ENCODE data around the gene CCDC136.

The CCDC136 gene

DNA sequence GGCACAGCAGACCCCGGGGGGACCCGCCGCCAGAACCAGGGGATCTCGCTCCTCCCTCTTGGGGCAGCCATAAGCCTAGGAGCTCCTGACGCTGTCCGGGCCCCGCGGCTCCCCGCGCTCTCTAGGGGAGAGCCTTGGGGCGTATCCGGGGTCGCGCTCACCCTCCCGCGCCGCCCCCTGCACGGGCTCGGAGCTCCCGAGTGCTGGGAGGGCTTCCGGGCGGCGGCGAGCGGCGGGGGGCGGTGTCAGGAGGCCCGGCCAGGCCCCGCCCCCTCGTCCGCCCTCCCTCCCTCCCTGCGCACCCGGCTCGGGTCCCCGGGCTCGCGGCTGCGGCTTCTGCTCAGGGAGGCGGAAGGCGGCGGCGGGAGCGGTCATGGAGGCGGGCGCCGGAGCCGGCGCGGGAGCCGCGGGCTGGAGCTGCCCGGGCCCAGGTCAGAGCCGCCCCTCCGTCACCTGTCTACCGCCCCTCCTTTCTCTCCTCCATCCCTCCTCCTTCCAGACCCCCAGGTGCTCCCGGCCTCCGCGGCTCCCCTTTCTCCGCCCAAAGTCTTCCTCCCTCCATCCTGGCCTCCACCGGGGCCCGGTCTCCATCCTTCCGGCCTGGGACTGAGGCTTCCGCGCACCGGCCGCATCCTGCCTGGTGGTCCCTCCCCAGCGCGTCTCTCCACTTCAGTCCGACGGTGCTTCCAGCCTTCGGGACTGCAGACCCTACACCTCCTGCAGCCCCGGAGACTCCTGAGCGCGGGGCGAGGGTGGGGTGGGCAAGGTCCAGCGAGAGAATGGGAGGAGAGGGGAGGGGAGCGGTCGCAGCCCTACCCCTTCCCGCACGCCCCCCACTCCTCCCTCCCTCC, at the start of gene CCDC136:
TSS of gene CCDC136 (plus strand) at position 848 of the 851 bp plus-strand sequence. CDS start 444 bp downstream, outside the sequence.
- DNase-seq: no peak

- DNase-seq: no peak
These were observed 49.6 kb upstream of the CCDC136 start for GRCh38 chr7:128742206-128742605.

DNA sequence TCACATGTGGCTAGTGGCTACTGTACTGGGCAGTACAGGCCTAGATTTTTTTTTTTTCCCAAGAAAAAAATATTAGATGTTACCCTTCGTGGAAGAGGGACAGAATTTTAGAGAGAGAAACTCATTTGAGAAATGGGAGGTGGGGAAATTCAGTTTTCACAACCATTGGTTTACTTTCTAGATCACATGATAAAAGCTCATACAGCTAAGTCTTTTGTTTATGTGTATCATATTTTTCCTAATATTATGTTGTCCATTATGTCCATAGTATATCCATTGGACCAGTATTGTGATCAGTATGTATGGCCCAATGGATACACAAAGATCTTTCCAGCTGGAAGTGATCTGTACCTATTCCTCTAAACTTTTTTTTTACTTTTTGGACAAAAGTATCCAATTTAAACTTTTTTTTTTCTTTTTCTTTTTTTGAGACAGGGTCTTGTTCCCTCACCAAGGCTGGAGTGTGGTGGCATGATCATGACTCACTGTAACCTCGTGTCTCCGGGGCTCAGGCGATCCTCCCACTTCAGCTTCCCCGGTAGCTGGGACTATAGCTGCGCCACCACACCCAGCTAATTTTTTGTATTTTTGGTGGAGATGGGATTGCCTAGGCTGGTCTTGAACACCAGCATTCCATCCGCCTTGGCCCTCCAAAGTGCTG, 48.5 kb upstream of the CCDC136 start:
- no peak for DNase-seq

DNA sequence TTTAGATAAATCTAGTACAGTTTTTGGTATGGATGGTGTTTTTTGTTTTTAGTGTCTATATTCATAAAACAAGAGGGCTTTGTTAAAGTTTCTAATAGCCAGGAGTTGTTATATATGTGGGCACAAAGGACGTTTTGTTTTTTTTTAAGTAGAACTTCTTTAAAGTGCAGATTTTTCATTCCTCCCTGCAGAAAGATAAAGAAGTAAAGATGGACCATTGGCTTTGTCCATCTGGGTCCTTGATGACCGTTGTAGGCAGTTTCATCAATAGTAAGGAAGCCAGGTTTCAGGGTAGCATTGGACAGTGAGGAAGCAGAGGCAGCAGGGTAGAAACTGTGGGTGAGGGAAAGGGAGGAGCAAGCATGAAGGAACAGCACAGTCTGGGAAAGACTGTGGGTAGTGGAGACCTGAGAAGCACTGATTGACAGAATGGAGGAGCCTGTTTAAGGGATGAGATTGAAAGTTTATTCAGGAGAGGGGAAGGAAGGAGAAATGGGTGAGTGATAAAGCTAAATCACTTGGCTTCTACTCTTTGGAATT, 47.3 kb upstream of the CCDC136 start:
- no peak for DNase-seq

GRCh38 chr7:128745706-128746105, 46.1 kb upstream of the CCDC136 start:
- DNase-seq: no peak

GRCh38 chr7:128747327-128748079, 44.3 kb upstream of the CCDC136 start:
- no peak for DNase-seq

- DNase-seq: no peak
These were observed 39.5 kb upstream of the CCDC136 start for GRCh38 chr7:128752251-128752650.

DNA sequence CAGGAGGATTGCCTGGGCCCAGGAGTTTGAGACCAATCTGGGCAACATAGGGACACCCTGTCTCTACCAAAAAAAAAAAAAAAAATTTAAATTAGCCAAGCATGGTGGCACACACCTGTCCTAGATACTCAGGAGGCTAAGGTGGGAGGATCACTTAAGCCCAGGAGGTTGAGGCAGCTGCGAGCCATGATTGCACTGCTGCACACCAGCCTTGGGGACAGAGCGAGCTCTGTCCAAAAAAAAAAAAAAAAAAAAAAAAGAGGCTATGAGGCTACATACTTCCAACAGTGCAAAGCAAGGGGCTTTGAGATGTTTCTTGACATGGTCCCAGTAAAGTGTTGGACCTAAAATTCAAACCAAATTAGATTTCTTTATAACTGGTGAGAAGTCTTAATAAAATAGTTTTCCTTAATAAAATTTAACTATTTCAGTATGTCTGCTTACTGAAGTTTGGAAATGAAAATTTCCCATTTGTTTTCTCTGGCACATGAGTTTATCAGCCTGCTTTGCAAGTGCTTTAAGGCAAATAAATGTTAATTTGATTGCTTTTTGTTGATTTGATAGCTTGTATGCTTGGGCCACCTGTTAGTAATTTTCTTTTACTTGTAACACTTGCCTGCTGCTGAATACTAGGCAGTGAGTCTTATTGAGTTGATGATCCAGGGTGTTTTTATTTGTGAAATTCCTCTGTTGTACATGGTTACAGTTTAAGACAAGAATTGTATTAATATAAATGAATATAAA, 36.5 kb upstream of the CCDC136 start:
- no peak for DNase-seq

DNA sequence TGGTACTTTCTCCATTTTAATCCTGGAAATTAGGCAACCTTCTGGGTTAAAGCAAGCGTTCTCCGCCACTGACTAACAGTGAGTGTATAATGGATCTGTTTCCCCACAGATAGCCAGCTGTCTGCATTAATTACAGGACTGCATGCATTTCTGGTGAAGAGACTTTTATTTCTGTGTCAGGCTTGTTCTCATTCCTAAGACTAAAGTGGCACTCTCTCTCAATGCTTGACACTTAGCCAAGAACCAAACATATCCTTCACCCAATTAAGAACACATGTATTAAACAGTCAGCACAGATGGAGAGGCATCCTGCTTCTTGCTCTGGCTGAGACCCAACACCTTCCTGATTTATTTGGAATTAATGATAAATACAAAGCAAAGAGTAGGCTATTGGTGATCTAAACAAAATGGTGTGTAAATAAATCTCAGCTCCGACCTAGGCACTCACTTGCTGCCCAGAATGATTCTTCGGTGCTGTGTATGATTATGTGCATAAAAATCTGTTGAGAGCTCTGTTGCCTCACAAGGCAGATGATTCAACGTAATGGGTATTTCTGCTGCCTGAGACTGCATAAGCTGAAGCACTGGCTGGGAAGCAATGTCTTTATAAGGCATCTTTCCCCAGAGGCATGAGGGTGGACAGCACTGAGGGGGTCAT, 35.8 kb upstream of the CCDC136 start:
- DNase-seq: no peak

- DNase-seq: no peak
These were observed 34.6 kb upstream of the CCDC136 start for GRCh38 chr7:128757203-128757602.

DNA sequence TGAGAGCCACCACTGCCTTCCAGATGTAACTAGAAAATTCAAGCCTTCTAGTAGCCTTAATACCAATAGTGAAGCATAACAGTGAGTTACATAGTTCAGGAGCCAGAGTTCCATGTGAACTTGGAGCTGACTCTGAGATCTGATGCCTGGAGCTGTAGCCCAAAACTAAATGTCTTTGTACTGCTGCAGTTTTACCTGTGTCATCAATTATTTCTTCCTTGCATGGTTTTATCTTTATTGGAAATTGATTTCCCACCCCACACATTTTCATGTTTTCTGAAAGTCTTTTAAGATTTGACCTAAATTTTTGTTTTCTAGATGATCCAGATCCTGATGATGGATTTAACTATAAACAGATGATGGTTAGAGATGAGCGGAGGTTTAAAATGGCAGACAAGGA, 33.2 kb upstream of the CCDC136 start:
- no peak for DNase-seq

DNA sequence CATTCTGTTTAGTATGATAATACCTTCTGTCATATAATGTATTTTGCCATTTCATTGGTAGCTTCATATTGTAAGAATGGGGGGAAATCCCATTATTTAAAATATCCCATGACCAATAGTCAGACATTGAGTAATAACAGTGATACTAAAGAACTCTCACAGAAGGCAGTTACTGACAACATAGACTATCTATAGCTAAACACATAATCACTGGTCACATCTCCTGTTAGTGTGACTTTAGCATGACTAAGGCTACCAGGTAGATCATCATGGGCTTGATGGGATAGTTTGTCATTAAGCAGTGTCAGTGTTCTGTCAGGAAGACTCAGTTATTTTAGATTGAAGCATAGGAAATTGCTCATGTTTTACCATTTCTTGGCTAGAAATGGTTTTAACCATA, 32.5 kb upstream of the CCDC136 start:
- DNase-seq: no peak

DNA sequence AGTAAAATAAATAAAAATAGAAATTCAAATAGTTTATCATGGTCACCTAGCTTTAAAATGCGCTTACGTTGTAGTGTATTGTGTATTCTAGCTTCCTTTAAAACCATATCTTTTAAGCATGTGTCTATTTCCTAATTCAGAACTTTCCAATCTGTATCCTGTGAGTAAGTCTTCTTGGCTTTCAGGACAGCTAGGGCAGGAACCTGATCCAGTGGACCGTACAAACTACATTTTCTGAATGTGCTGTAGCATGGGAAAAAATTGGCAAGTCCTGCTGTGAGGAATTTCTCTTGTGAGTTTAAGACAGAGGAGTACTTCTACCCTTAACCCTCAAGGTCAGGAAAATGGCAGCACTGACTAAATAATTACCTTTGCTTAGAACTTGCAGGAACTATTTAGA, 28.2 kb upstream of the CCDC136 start:
- no peak for DNase-seq

DNA sequence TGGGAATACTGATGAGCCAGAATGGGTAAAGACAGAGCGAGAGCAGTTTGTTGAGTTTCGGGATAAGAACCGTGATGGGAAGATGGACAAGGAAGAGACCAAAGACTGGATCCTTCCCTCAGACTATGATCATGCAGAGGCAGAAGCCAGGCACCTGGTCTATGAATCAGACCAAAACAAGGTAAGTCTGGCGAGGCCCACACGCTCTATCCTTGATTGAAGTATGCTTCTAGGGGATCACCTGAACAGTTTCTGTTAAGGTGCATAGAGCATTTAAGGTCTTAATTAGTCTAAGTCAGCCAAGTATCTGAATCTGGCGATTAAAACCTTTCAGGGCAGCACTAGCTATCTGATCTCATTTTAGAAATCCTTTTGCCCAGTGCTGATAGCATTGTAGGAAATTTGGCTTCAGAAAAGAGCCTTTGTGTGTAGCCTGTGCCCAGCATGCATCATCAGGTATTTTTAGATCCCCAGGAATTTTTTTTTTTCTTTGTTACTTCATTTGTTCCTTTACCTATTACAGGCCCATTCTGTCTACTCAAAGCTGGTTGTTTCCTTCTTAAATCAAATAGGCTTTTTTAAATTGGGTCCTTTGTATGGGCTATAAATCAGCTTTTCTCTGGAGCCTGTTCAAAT, 24.2 kb upstream of the CCDC136 start:
- no peak for DNase-seq

DNA sequence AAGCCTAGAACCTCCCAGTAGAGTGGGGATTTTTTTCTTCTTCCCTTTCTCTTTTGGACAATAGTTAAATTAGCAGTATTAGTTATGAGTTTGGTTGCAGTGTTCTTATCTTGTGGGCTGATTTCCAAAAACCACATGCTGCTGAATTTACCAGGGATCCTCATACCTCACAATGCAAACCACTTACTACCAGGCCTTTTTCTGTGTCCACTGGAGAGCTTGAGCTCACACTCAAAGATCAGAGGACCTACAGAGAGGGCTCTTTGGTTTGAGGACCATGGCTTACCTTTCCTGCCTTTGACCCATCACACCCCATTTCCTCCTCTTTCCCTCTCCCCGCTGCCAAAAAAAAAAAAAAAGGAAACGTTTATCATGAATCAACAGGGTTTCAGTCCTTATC, 21.5 kb upstream of the CCDC136 start:
- no peak for DNase-seq

DNA sequence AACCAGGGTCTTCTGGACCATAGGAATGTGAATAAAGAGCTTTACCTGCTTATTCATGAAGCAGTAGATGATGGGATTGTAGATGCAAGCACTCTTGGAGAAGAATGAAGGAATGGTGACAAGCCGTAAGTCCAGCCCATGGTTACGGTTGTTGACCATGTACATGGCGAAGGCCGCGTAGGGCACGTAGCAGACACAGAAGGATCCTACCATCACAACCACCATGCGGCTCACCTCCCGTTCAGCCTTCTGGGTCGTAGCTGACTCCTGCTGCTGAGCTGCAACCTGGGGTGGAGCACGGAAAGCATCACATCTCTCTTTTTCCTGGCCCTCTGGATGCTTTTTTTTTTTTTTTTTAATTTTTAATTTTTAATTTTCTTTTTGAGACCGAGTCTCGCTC, 18.2 kb upstream of the CCDC136 start:
- no peak for DNase-seq

GRCh38 chr7:128774029-128774689, 17.6 kb upstream of the CCDC136 start:
- DNase-seq: no peak

DNA sequence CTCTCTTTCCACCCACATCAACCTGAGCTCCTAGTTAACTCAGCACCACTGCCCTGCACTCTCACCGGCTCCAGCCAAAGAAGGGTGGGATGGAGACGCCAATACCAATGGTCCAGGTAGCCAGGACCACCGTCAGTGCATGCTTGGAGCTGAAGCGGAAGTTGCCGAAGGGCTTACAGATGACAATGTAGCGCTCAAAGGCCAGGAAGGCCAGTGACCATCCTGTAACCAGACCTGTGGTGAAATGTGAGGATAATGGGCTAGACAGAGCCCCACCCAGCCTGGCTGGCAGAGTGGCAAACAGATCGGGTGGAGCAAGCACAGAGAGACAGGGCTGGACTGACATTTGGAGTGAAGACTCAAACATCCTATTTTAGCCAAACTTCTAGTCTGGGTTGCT, 16.8 kb upstream of the CCDC136 start:
- DNase-seq: no peak

DNA sequence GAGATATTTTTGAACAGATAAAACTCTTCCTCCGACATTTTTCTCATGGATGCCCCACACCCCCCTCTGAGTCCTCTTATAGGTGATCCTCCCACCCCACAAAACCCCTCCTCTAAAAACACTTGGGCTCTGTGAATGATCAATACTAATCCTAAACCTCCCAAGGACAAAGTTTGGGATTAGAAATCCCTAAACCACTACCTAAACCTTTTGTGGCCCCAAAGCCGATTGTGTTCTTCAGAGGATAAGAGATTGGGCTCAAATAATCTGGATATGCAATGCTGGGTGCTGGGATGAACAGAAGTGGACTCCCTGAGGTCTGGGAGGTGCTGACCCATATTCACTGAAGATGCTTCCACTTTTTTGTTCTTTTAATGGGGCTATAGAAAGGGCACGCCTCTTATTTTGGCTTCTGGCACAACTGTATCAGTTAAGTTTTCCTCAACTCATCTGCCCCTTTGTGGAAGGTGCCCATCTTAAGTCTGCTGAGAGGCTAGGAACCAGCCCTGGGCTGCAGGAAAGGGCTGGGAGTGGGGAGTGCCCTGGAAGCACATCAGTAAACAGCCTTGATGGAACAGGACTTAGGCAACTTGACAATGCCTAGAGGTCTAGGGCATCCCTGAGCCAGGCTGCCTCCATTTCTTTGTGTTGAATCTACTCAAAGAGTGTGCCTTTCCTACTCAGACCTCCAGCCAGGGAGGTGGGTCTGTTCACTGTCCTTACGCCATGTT, 15.9 kb upstream of the CCDC136 start, which contains the start of gene OPN1SW:
TSS of gene OPN1SW (minus strand) at position 51 of the 731 bp plus-strand sequence. CDS start at position 38, 13 bp downstream.
- DNase-seq: no peak
